ENCODE data around the gene ZBTB16.

ZBTB16 gene

GRCh38 chr11:114215871-114216795, 156.6 kb downstream of the ZBTB16 start:
- no peak for DNase-seq (ENCODE audit: extremely low spot score)
- CTCF ChIA-PET, result interaction anchor here (0.9 kb wide), 1 partner anchor 32 kb away, joined by 3 read pairs; no protein-coding TSS in a partner anchor
- no peak for TF ChIP-seq CTCF (IDR thresholded peaks at IDR 0.05; ENCODE audit: control extremely low read depth, extremely low read depth, low read depth, missing control alignments)
- POLR2A ChIA-PET, result no interaction called here

GRCh38 chr11:114216796-114217180, 157.3 kb downstream of the ZBTB16 start:
- ChIA-PET CTCF (no interaction called here), POLR2A (no interaction called here)
- DNase-seq (ENCODE audit: extremely low spot score), result no peak
- TF ChIP-seq CTCF (IDR thresholded peaks at IDR 0.05; ENCODE audit: control extremely low read depth, extremely low read depth, low read depth, missing control alignments), result no peak

GRCh38 chr11:114218508-114218907, 159.0 kb downstream of the ZBTB16 start:
- TF ChIP-seq CTCF (IDR thresholded peaks at IDR 0.05; ENCODE audit: control extremely low read depth, extremely low read depth, low read depth, missing control alignments), result no peak
- ChIA-PET CTCF (no interaction called here), POLR2A (no interaction called here)
- no peak for DNase-seq (ENCODE audit: extremely low spot score)

- POLR2A ChIA-PET, result no interaction called here
- DNase-seq (ENCODE audit: extremely low spot score), result no peak
- no peak for TF ChIP-seq CTCF (IDR thresholded peaks at IDR 0.05; ENCODE audit: control extremely low read depth, extremely low read depth, low read depth, missing control alignments)
- CTCF ChIA-PET, result interaction anchor here (1.4 kb wide), 1 partner anchor 28 kb away, joined by 3 read pairs; no protein-coding TSS in a partner anchor
Observed at GRCh38 chr11:114219559-114220349, 160.2 kb downstream of the ZBTB16 start.

GRCh38 chr11:114221037-114221436, 161.5 kb downstream of the ZBTB16 start:
- POLR2A ChIA-PET, result no interaction called here
- TF ChIP-seq CTCF (IDR thresholded peaks at IDR 0.05; ENCODE audit: control extremely low read depth, extremely low read depth, low read depth, missing control alignments), result no peak
- no peak for DNase-seq (ENCODE audit: extremely low spot score)
- CTCF ChIA-PET, result interaction anchor here (1.3 to 1.4 kb wide), 3 partner anchors 9 to 169 kb away, joined by 3 to 4 read pairs (median 3); no protein-coding TSS in a partner anchor

- no peak for DNase-seq (ENCODE audit: extremely low spot score)
- ChIA-PET POLR2A (interaction anchor here (0.6 kb wide), 1 partner anchor 36 kb away, joined by 4 read pairs; no protein-coding TSS in a partner anchor), CTCF (no interaction called here)
- TF ChIP-seq CTCF (IDR thresholded peaks at IDR 0.05; ENCODE audit: control extremely low read depth, extremely low read depth, low read depth, missing control alignments), result no peak
Observed at GRCh38 chr11:114225661-114226060, 166.2 kb downstream of the ZBTB16 start.

Data from GM10248 (cell line).